Measurements from ENCODE around the gene HMOX1.

HMOX1 gene

DNA sequence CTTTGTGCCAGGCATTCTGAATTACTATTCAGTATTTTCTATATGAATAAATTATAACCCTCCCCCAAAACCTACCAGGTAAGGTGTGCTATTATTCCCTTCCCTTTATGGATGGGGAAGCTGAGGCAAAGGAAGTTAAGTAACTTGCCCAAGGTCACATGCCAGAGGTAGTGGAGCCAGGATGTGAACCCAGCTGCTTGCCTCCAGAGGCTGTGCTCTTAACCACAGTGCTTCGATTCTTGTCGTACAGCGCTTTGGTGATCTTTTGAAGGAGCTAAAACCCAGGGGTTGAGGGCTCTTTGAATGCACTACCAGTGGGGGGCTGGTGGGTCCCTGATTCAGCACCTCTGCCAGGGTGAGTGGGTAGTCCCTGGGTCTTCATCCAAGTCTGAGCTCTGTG lies 37.8 kb downstream of the HMOX1 start:
- Histone ChIP-seq H3K4me1 (ENCODE audit: control insufficient read depth in 1 of 2, insufficient read depth in 2 of 2, low read length in 2 of 2) (no peaks in the 10 kb centered on the region), H3K27me3 (ENCODE audit: control insufficient read depth in 1 of 2, insufficient read depth in 2 of 2, low read length in 2 of 2) (no peaks in the 10 kb centered on the region), H3K27ac (ENCODE audit: low read depth, low read length) (no peak overlapping the region), H3K4me3 (ENCODE audit: low read depth in 1 of 2, low read length in 2 of 2) (no peak overlapping the region), H3K9me3 (ENCODE audit: control insufficient read depth in 1 of 2, low read length in 2 of 2) (no peaks in the 10 kb centered on the region), H3K9ac (ENCODE audit: low read depth in 1 of 2, low read length in 2 of 2) (no peak overlapping the region), H3K36me3 (ENCODE audit: control insufficient read depth in 1 of 2, insufficient read depth in 2 of 2, low read length in 2 of 2) (peaks cover 48 to 90% of the 10 kb centered on the region in 2 donors)

DNA sequence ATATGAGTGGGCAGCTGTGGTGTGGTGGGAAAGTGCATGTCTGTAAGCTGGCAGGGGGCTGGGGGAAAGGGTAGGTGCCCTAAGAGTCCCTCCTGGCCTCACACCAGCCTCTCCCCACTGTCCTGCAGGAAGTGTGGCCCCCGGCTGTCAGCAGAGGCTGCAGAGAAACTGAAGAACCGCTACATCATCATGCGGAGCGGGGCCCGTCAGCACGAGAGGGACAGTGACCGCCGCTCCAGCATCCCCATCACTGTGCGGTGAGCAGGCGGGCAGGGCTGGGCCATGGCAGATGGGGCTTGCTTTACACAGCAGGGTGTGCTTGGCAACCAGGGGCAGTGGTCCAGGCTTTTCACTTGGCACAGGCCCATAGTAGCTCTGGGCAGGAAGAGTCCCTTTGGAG lies 38.9 kb downstream of the HMOX1 start:
- Histone ChIP-seq H3K27ac (ENCODE audit: low read depth, low read length) (no peak overlapping the region), H3K27me3 (ENCODE audit: control insufficient read depth in 1 of 2, insufficient read depth in 2 of 2, low read length in 2 of 2) (no peaks in the 10 kb centered on the region), H3K4me3 (ENCODE audit: low read depth in 1 of 2, low read length in 2 of 2) (no peak overlapping the region), H3K36me3 (ENCODE audit: control insufficient read depth in 1 of 2, insufficient read depth in 2 of 2, low read length in 2 of 2) (peaks cover 54 to 93% of the 10 kb centered on the region in 2 donors), H3K9me3 (ENCODE audit: control insufficient read depth in 1 of 2, low read length in 2 of 2) (no peaks in the 10 kb centered on the region), H3K9ac (ENCODE audit: low read depth in 1 of 2, low read length in 2 of 2) (no peak overlapping the region), H3K4me1 (ENCODE audit: control insufficient read depth in 1 of 2, insufficient read depth in 2 of 2, low read length in 2 of 2) (no peaks in the 10 kb centered on the region)

DNA sequence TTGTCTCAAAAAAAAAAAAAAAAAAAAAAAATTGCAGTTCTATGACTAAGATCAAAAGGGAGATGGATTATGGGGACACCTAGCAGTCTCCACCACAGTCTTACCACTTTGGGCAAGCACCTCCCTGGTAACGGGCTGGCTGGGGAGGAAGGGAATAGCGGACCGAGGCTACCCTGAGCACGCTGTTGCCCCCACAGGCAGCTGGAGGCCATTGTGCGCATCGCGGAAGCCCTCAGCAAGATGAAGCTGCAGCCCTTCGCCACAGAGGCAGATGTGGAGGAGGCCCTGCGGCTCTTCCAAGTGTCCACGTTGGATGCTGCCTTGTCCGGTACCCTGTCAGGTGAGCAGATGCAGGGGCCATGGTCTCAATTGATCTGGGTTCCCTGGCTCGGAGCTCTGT lies 40.2 kb downstream of the HMOX1 start:
- no peaks in the 10 kb centered on the region for H3K27me3 ChIP-seq (ENCODE audit: control insufficient read depth in 1 of 2, insufficient read depth in 2 of 2, low read length in 2 of 2)
- H3K9ac ChIP-seq (ENCODE audit: low read depth in 1 of 2, low read length in 2 of 2) = no peak overlapping the region
- H3K9me3 ChIP-seq (ENCODE audit: control insufficient read depth in 1 of 2, low read length in 2 of 2) = no peaks in the 10 kb centered on the region
- H3K27ac ChIP-seq (ENCODE audit: low read depth, low read length) = no peak overlapping the region
- no peaks in the 10 kb centered on the region for H3K4me1 ChIP-seq (ENCODE audit: control insufficient read depth in 1 of 2, insufficient read depth in 2 of 2, low read length in 2 of 2)
- H3K4me3 ChIP-seq (ENCODE audit: low read depth in 1 of 2, low read length in 2 of 2) = no peak overlapping the region
- H3K36me3 ChIP-seq (ENCODE audit: control insufficient read depth in 1 of 2, insufficient read depth in 2 of 2, low read length in 2 of 2) = peaks cover 47 to 88% of the 10 kb centered on the region in 2 donors

DNA sequence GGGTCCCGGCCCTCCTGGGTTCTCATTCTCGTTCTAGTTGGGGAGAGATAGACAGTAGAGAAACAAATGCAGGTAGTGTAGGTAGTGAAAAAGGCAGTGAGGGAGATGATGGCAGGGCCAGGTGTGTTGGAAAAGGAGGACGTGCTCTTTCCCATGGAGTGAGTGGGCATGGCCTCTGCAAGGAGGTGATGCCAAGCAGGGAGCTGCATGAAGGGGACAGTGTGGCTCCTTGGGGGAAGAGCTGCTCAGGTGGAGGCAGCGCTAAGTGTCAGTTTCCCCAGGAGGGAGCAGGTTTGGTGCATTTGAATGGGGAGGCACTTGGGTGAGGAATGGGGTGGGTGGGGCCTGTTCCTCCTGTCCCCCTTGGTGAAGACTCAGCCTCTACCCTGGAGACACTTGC lies 41.2 kb downstream of the HMOX1 start:
- no peak overlapping the region for H3K27ac ChIP-seq (ENCODE audit: low read depth, low read length)
- peaks cover 40 to 79% of the 10 kb centered on the region in 2 donors for H3K36me3 ChIP-seq (ENCODE audit: control insufficient read depth in 1 of 2, insufficient read depth in 2 of 2, low read length in 2 of 2)
- H3K4me1 ChIP-seq (ENCODE audit: control insufficient read depth in 1 of 2, insufficient read depth in 2 of 2, low read length in 2 of 2) = no peaks in the 10 kb centered on the region
- H3K9me3 ChIP-seq (ENCODE audit: control insufficient read depth in 1 of 2, low read length in 2 of 2) = no peaks in the 10 kb centered on the region
- H3K27me3 ChIP-seq (ENCODE audit: control insufficient read depth in 1 of 2, insufficient read depth in 2 of 2, low read length in 2 of 2) = no peaks in the 10 kb centered on the region
- no peak overlapping the region for H3K4me3 ChIP-seq (ENCODE audit: low read depth in 1 of 2, low read length in 2 of 2)
- H3K9ac ChIP-seq (ENCODE audit: low read depth in 1 of 2, low read length in 2 of 2) = no peak overlapping the region

DNA sequence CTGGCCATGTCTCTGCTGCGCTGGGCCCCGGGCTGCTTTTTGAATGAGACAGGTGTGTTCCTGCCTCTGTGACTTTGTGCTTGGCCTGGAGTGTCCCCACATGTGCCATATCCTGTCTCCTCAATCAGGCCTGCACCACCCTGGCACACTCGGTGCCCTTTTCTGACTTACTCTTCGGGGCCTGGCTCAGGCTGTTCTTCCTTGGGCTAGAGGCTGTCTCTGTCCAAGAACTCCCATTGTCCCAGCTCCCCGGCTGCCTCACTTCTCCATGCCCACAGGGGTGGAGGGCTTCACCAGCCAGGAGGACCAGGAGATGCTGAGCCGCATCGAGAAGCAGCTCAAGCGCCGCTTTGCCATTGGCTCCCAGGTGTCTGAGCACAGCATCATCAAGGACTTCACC lies 42.0 kb downstream of the HMOX1 start:
- Histone ChIP-seq H3K4me1 (ENCODE audit: control insufficient read depth in 1 of 2, insufficient read depth in 2 of 2, low read length in 2 of 2) (no peaks in the 10 kb centered on the region), H3K27ac (ENCODE audit: low read depth, low read length) (no peak overlapping the region), H3K36me3 (ENCODE audit: control insufficient read depth in 1 of 2, insufficient read depth in 2 of 2, low read length in 2 of 2) (peaks cover 34 to 71% of the 10 kb centered on the region in 2 donors), H3K27me3 (ENCODE audit: control insufficient read depth in 1 of 2, insufficient read depth in 2 of 2, low read length in 2 of 2) (no peaks in the 10 kb centered on the region), H3K4me3 (ENCODE audit: low read depth in 1 of 2, low read length in 2 of 2) (no peak overlapping the region), H3K9ac (ENCODE audit: low read depth in 1 of 2, low read length in 2 of 2) (no peak overlapping the region), H3K9me3 (ENCODE audit: control insufficient read depth in 1 of 2, low read length in 2 of 2) (no peaks in the 10 kb centered on the region)

DNA sequence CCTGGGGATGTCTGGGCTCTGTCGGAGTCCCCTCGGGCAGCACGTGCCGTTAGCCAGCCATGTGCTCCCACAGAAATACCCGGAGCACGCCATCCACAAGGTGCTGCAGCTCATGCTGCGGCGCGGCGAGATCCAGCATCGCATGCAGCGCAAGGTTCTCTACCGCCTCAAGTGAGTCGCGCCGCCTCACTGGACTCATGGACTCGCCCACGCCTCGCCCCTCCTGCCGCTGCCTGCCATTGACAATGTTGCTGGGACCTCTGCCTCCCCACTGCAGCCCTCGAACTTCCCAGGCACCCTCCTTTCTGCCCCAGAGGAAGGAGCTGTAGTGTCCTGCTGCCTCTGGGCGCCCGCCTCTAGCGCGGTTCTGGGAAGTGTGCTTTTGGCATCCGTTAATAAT lies 43.2 kb downstream of the HMOX1 start:
- Histone ChIP-seq H3K4me3 (ENCODE audit: low read depth in 1 of 2, low read length in 2 of 2) (no peak overlapping the region), H3K9me3 (ENCODE audit: control insufficient read depth in 1 of 2, low read length in 2 of 2) (no peaks in the 10 kb centered on the region), H3K4me1 (ENCODE audit: control insufficient read depth in 1 of 2, insufficient read depth in 2 of 2, low read length in 2 of 2) (no peaks in the 10 kb centered on the region), H3K27me3 (ENCODE audit: control insufficient read depth in 1 of 2, insufficient read depth in 2 of 2, low read length in 2 of 2) (no peaks in the 10 kb centered on the region), H3K27ac (ENCODE audit: low read depth, low read length) (no peak overlapping the region), H3K9ac (ENCODE audit: low read depth in 1 of 2, low read length in 2 of 2) (no peak overlapping the region), H3K36me3 (ENCODE audit: control insufficient read depth in 1 of 2, insufficient read depth in 2 of 2, low read length in 2 of 2) (peaks cover 29 to 66% of the 10 kb centered on the region in 2 donors)

DNA sequence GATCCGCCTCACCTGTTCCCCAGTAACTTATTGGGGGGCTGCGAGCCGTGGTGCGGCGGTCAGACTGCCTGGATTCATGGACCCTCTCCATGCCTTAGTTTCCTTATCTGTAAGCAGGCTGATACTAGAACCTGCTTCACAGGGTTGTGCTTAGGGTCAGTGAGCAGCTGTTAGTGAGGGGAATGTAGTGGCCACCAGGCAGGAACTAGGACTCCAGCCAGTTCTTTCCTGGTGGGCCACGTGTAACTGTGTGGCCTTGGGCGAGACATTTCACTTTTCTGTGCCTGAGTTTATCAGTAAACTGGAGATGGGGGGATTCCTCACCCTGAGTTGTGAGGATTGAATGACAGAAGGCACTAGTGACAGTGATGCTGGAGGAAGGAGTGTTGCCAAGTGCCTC lies 43.9 kb downstream of the HMOX1 start:
- peaks cover 29 to 59% of the 10 kb centered on the region in 2 donors for H3K36me3 ChIP-seq (ENCODE audit: control insufficient read depth in 1 of 2, insufficient read depth in 2 of 2, low read length in 2 of 2)
- H3K27me3 ChIP-seq (ENCODE audit: control insufficient read depth in 1 of 2, insufficient read depth in 2 of 2, low read length in 2 of 2) = no peaks in the 10 kb centered on the region

DNA sequence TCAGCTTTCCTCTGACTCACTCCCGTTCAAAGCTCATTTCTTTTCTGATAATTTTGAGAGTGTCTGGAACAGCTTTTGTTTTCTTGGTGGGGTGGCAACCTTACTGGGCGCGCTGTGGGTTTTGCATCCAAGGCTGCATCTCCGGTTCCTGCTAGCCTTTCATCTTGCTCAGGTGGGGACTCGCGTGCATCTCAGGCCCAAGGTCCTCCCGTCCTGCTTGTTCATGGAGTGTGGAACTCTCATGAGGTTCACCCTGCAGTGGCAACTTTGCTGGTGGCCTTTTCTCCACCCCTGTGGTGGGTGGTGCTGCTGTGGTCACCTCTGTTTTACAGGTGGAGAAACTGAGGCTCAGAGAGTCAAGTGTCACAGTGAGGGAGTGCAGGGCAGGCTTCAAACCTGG lies 44.6 kb downstream of the HMOX1 start:
- Histone ChIP-seq H3K36me3 (ENCODE audit: control insufficient read depth in 1 of 2, insufficient read depth in 2 of 2, low read length in 2 of 2) (peaks cover 26 to 51% of the 10 kb centered on the region in 2 donors), H3K4me3 (ENCODE audit: low read depth in 1 of 2, low read length in 2 of 2) (no peak overlapping the region), H3K27me3 (ENCODE audit: control insufficient read depth in 1 of 2, insufficient read depth in 2 of 2, low read length in 2 of 2) (no peaks in the 10 kb centered on the region), H3K9me3 (ENCODE audit: control insufficient read depth in 1 of 2, low read length in 2 of 2) (no peaks in the 10 kb centered on the region), H3K4me1 (ENCODE audit: control insufficient read depth in 1 of 2, insufficient read depth in 2 of 2, low read length in 2 of 2) (no peaks in the 10 kb centered on the region), H3K27ac (ENCODE audit: low read depth, low read length) (no peak overlapping the region), H3K9ac (ENCODE audit: low read depth in 1 of 2, low read length in 2 of 2) (no peak overlapping the region)

More for the DNA sequence above, 43.9 kb downstream of the HMOX1 start:
- Histone ChIP-seq H3K9me3 (ENCODE audit: control insufficient read depth in 1 of 2, low read length in 2 of 2) (no peaks in the 10 kb centered on the region), H3K9ac (ENCODE audit: low read depth in 1 of 2, low read length in 2 of 2) (no peak overlapping the region), H3K4me3 (ENCODE audit: low read depth in 1 of 2, low read length in 2 of 2) (no peak overlapping the region), H3K4me1 (ENCODE audit: control insufficient read depth in 1 of 2, insufficient read depth in 2 of 2, low read length in 2 of 2) (no peaks in the 10 kb centered on the region), H3K27ac (ENCODE audit: low read depth, low read length) (no peak overlapping the region)

DNA sequence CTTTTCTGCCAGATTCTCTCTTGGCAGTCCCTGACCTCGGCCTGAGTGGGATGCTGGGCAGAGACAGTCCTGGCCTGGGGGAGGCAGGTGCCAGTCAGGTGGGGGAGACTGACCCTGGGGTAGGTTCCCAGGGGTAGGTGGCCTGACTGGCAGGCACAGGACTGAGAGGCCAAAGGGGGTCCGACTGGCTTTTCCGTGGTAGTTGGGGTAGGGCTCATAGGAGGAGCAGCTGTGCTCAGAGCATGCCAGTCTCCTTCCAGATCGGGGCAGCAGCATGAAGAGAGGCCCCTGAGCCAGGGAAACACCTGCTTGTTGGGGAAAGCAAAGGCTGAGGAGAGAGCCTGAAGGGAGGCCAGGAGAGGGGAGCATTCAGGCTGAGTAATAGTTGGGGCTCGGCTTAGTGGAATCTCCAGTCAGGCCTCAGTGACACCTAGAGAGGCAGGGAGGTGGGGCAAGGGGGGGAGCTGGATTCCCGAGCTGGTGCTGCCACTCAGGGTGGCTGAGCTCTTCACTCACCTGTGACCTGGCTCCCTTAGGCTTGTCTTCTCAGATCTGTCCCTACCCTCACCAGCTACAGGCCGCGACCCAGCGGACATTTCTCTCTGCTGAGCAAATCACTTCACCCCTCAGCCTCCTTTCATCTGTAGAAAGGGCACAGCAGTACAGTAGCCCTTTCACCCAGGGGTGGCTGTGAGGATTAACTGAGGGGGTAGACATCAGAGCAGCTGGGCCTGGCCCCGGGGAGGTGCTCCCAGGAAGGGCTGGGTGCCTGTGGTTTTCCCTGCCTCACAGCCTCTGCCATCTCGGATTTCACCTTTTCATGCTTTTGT lies 45.3 kb downstream of the HMOX1 start:
- Histone ChIP-seq H3K4me1 (ENCODE audit: control insufficient read depth in 1 of 2, insufficient read depth in 2 of 2, low read length in 2 of 2) (no peaks in the 10 kb centered on the region), H3K36me3 (ENCODE audit: control insufficient read depth in 1 of 2, insufficient read depth in 2 of 2, low read length in 2 of 2) (peaks cover 25 to 45% of the 10 kb centered on the region in 2 donors), H3K4me3 (ENCODE audit: low read depth in 1 of 2, low read length in 2 of 2) (no peak overlapping the region), H3K27me3 (ENCODE audit: control insufficient read depth in 1 of 2, insufficient read depth in 2 of 2, low read length in 2 of 2) (no peaks in the 10 kb centered on the region), H3K27ac (ENCODE audit: low read depth, low read length) (no peak overlapping the region), H3K9me3 (ENCODE audit: control insufficient read depth in 1 of 2, low read length in 2 of 2) (no peaks in the 10 kb centered on the region), H3K9ac (ENCODE audit: low read depth in 1 of 2, low read length in 2 of 2) (no peak overlapping the region)

DNA sequence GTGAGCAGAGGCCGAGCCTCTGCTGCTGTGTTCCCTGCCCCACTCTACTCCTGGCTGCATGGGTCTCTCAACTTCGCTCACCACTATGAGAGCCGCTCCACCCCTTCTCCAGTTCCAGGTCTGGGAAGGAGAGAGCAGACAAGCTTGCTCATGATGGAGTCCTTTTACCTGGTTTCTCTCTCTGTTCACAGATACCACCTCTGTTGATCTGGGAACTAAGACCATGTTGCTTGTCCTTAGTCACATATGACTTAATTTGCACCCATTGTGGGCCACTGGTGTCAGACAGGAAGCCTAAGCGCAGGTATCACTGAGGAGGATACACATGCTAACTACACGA lies 45.9 kb downstream of the HMOX1 start:
- no peak overlapping the region for H3K9ac ChIP-seq (ENCODE audit: low read depth in 1 of 2, low read length in 2 of 2)
- H3K27ac ChIP-seq (ENCODE audit: low read depth, low read length) = no peak overlapping the region
- H3K4me1 ChIP-seq (ENCODE audit: control insufficient read depth in 1 of 2, insufficient read depth in 2 of 2, low read length in 2 of 2) = no peaks in the 10 kb centered on the region
- no peaks in the 10 kb centered on the region for H3K9me3 ChIP-seq (ENCODE audit: control insufficient read depth in 1 of 2, low read length in 2 of 2)
- H3K4me3 ChIP-seq (ENCODE audit: low read depth in 1 of 2, low read length in 2 of 2) = no peak overlapping the region
- peaks cover 19 to 41% of the 10 kb centered on the region in 2 donors for H3K36me3 ChIP-seq (ENCODE audit: control insufficient read depth in 1 of 2, insufficient read depth in 2 of 2, low read length in 2 of 2)
- H3K27me3 ChIP-seq (ENCODE audit: control insufficient read depth in 1 of 2, insufficient read depth in 2 of 2, low read length in 2 of 2) = no peaks in the 10 kb centered on the region

Data from duodenal mucosa (tissue), 2 donors.